ENCODE measurements around the gene C20orf141.

The C20orf141 gene

GRCh38 chr20:2794202-2794748 lies 20.5 kb upstream of the C20orf141 start:
- Histone ChIP-seq H3K4me1 (ENCODE audit: control insufficient read depth in 1 of 2, insufficient read depth in 1 of 2, low read depth in 1 of 2, low read length in 1 of 2) (peaks cover 0 to 6% of the 10 kb centered on the region in 2 experiments), H3K4me3 (ENCODE audit: low read depth in 1 of 2, low read length in 1 of 2) (no peak overlapping the region), H3K27me3 (peaks cover 10% of the 10 kb centered on the region), H3K36me3 (no peaks in the 10 kb centered on the region), H3K9me3 (no peaks in the 10 kb centered on the region), H3K27ac (no peak overlapping the region)
- TF ChIP-seq CTCF (IDR thresholded peaks at IDR 0.05) = no peak

DNA sequence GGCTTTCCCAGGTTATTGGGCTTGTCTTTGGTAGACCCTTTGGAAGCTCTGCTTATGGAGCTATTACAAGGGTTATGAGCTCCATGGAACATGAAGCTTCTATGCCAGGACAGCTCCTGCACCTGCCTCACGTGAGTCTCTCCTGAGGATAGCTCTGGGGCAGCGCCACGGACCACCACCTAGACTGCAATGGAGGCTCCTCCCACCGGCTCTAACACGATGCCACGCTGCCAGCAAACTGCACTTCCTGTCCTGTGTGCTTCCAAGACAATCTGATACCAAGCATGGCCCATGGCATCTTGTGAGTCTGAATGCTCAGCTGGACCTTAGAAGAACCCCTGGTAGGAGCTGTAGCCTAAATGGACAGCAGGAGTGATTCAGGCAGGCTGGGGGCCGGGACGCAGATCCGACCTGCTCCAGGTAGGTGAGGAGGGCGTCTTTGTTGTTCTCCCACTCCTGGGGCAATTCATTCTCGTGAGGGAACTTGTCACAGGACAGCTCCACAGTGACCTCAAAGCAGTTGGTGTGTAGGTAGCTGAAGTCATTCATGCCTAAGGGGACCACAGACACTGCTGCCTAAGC lies 19.8 kb upstream of the C20orf141 start:
- Histone ChIP-seq H3K9me3 (no peaks in the 10 kb centered on the region), H3K27me3 (peaks cover 17% of the 10 kb centered on the region), H3K4me3 (ENCODE audit: low read depth in 1 of 2, low read length in 1 of 2) (no peak overlapping the region), H3K4me1 (ENCODE audit: control insufficient read depth in 1 of 2, insufficient read depth in 1 of 2, low read depth in 1 of 2, low read length in 1 of 2) (peaks cover 5 to 13% of the 10 kb centered on the region in 2 experiments), H3K36me3 (no peaks in the 10 kb centered on the region), H3K27ac (no peak overlapping the region)
- no peak for TF ChIP-seq CTCF (IDR thresholded peaks at IDR 0.05)

DNA sequence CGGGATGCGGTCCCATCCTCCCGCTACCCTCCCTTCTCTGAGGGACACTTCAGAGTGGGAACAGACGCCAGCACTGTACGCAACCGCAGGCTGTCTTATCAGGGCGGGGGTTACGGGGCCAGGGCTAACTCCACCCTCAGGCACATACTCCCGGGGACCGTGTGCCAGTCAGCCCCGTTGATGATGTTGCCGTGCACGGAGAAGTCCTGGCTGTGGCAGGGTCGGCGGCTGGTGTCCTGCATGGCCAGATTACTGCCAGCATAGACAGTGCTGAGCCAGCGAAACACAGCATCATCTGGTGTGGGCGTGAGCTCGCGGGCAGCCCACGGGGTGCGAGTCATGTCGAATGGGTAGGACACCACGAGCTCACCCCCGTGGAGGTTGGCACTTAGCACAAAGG lies 19.3 kb upstream of the C20orf141 start:
- Histone ChIP-seq H3K4me1 (ENCODE audit: control insufficient read depth in 1 of 2, insufficient read depth in 1 of 2, low read depth in 1 of 2, low read length in 1 of 2) (peaks cover 10 to 17% of the 10 kb centered on the region in 2 experiments), H3K4me3 (ENCODE audit: low read depth in 1 of 2, low read length in 1 of 2) (no peak overlapping the region), H3K36me3 (no peaks in the 10 kb centered on the region), H3K27me3 (peaks cover 22% of the 10 kb centered on the region), H3K9me3 (no peaks in the 10 kb centered on the region), H3K27ac (no peak overlapping the region)
- no peak for TF ChIP-seq CTCF (IDR thresholded peaks at IDR 0.05)

GRCh38 chr20:2796011-2796660 lies 18.7 kb upstream of the C20orf141 start:
- TF ChIP-seq CTCF (IDR thresholded peaks at IDR 0.05) = no peak
- Histone ChIP-seq H3K36me3 (no peaks in the 10 kb centered on the region), H3K27ac (no peak overlapping the region), H3K27me3 (peaks cover 29% of the 10 kb centered on the region), H3K4me1 (ENCODE audit: control insufficient read depth in 1 of 2, insufficient read depth in 1 of 2, low read depth in 1 of 2, low read length in 1 of 2) (peaks cover 17 to 23% of the 10 kb centered on the region in 2 experiments), H3K9me3 (no peaks in the 10 kb centered on the region), H3K4me3 (ENCODE audit: low read depth in 1 of 2, low read length in 1 of 2) (no peak overlapping the region)

- no peaks in the 10 kb centered on the region for H3K36me3 ChIP-seq
- no peaks in the 10 kb centered on the region for H3K9me3 ChIP-seq
- H3K4me3 ChIP-seq (ENCODE audit: low read depth in 1 of 2, low read length in 1 of 2) = no peak overlapping the region
- peaks cover 41% of the 10 kb centered on the region for H3K27me3 ChIP-seq
- no peak overlapping the region for H3K27ac ChIP-seq
- TF ChIP-seq CTCF (IDR thresholded peaks at IDR 0.05) = no peak
- H3K4me1 ChIP-seq (ENCODE audit: control insufficient read depth in 1 of 2, insufficient read depth in 1 of 2, low read depth in 1 of 2, low read length in 1 of 2) = peaks cover 19 to 25% of the 10 kb centered on the region in 2 experiments
Measured at GRCh38 chr20:2797136-2797983, 17.4 kb upstream of the C20orf141 start.
